IMR-90 (cell line): ENCODE data around the gene SS18L1. TPM values are rescaled to one million over a fixed set of nuclear protein-coding genes. Genes with fewer than 3 reads are reported as not detected.

Experiments
- ATAC-seq: fragments of 200-7000 bp; cut with Tn5 transposase; 2 replicates; pipeline ENCODE4 v1.9.1; 2020; ENCODE audit warnings: low read depth, mild to moderate bottlenecking, moderate library complexity
- BruUV-seq: library from RNA; stranded (reverse); fragments of 400-500 nt; replicated peaks from 2 replicates; lab custom pipeline; 2021; lab: Mats Ljungman, UMichigan
- CTCF ChIA-PET: fragments of 300-600 bp; formaldehyde crosslinking; extraction: SDS; loops from one replicate; lab custom pipeline; 2021; ENCODE audit warnings: antibody characterized with exemption; lab: Yijun Ruan, JAX
- POLR2A ChIA-PET: fragments of 300-600 bp; sonication (Branson Sonifier 250); formaldehyde crosslinking; loops from one replicate; lab custom pipeline; 2022; ENCODE audit warnings: antibody characterized with exemption; ENCODE audit not compliant: unreplicated experiment; lab: Charles Lee
- DNase-seq: peaks from one replicate; pipeline ENCODE4 v3.0.0; 2013
- H2AFZ ChIP-seq: replicated peaks from 2 replicates; pipeline ENCODE3; 2013; ENCODE audit warnings: low read length, mild to moderate bottlenecking; ENCODE audit not compliant: poor library complexity
- H2AK5ac ChIP-seq: 2 replicates; pipeline ENCODE4 v1.6.1; 2013; ENCODE audit warnings: low read depth, low read length, inconsistent platforms
- H2AK9ac ChIP-seq: replicated peaks from 2 replicates; pipeline ENCODE3; 2013; ENCODE audit warnings: mild to moderate bottlenecking, low read depth, low read length, moderate library complexity; ENCODE audit not compliant: poor library complexity
- H2BK120ac ChIP-seq: 2 replicates; pipeline ENCODE4 v1.6.1; 2013; ENCODE audit warnings: low read depth, low read length, inconsistent platforms
- H2BK15ac ChIP-seq: 3 replicates; pipeline ENCODE4 v1.6.1; 2013; ENCODE audit warnings: low read depth, low read length, inconsistent platforms
- H2BK20ac ChIP-seq: 2 replicates; pipeline ENCODE4 v1.6.1; 2013; ENCODE audit warnings: low read depth, mild to moderate bottlenecking, inconsistent platforms, low read length, moderate library complexity
- H2BK5ac ChIP-seq: 2 replicates; pipeline ENCODE4 v1.6.1; 2013; ENCODE audit warnings: mild to moderate bottlenecking, low read depth, low read length, inconsistent platforms; ENCODE audit not compliant: poor library complexity, severe bottlenecking
- H3K14ac ChIP-seq: replicated peaks from 2 replicates; pipeline ENCODE4 v1.6.1; 2013; ENCODE audit warnings: low read depth, low read length, inconsistent platforms
- H3K18ac ChIP-seq: 2 replicates; pipeline ENCODE4 v1.6.1; 2013; ENCODE audit warnings: low read depth, low read length, control low read depth
- H3K23ac ChIP-seq: 2 replicates; pipeline ENCODE4 v1.6.1; 2013; ENCODE audit warnings: low read depth, low read length, inconsistent platforms
- H3K27ac ChIP-seq: 2 replicates; pipeline ENCODE4 v1.5.1; 2013; ENCODE audit warnings: mild to moderate bottlenecking, control low read depth, low read length; ENCODE audit not compliant: insufficient read depth
- H3K27me3 ChIP-seq: 2 replicates; pipeline ENCODE4 v1.6.1; 2013; ENCODE audit warnings: low read length; ENCODE audit not compliant: control insufficient read depth, insufficient read depth
- H3K36me3 ChIP-seq: 2 replicates; pipeline ENCODE4 v1.6.1; 2013; ENCODE audit warnings: low read length, mixed read lengths; ENCODE audit not compliant: control insufficient read depth, insufficient read depth
- H3K4ac ChIP-seq: 2 replicates; pipeline ENCODE4 v1.6.1; 2013; ENCODE audit warnings: low read depth, low read length, inconsistent platforms
- H3K4me1 ChIP-seq: 2 replicates; pipeline ENCODE4 v1.6.1; 2013; ENCODE audit warnings: low read length, mixed read lengths; ENCODE audit not compliant: control insufficient read depth, insufficient read depth
- H3K4me2 ChIP-seq: 2 replicates; pipeline ENCODE4 v1.6.1; 2013; ENCODE audit warnings: low read depth, mild to moderate bottlenecking, control low read depth, low read length, moderate library complexity
- H3K4me3 ChIP-seq: 2 replicates; pipeline ENCODE4 v1.5.1; 2013; ENCODE audit warnings: low read depth, mild to moderate bottlenecking, control low read depth, low read length, moderate library complexity; ENCODE audit not compliant: insufficient read depth
- H3K56ac ChIP-seq: 2 replicates; pipeline ENCODE4 v1.6.1; 2013; ENCODE audit warnings: low read length, inconsistent platforms; ENCODE audit not compliant: insufficient read depth; ENCODE audit errors: extremely low read depth
- H3K79me1 ChIP-seq, 2 experiments: 2 replicates each; pipeline ENCODE4 v1.6.1; 2013; ENCODE audit warnings: low read length in 2 of 2, inconsistent platforms in 1 of 2, low read depth in 1 of 2
- H3K9ac ChIP-seq: 2 replicates; pipeline ENCODE4 v1.6.1; 2013; ENCODE audit warnings: low read depth, low read length, control low read depth
- H3K9me1 ChIP-seq: 2 replicates; pipeline ENCODE4 v1.6.1; 2013; ENCODE audit warnings: low read length, inconsistent platforms; ENCODE audit not compliant: insufficient read depth
- H3K9me3 ChIP-seq: 2 replicates; pipeline ENCODE4 v1.6.1; 2013; ENCODE audit warnings: low read length; ENCODE audit not compliant: control insufficient read depth, insufficient read depth
- H4K20me1 ChIP-seq: 2 replicates; pipeline ENCODE4 v1.6.1; 2013; ENCODE audit warnings: low read length, inconsistent platforms; ENCODE audit not compliant: insufficient read depth
- H4K5ac ChIP-seq: 2 replicates; pipeline ENCODE4 v1.6.1; 2013; ENCODE audit warnings: mild to moderate bottlenecking, low read depth, low read length, control low read depth
- H4K8ac ChIP-seq, 2 experiments: 2 replicates each; pipeline ENCODE4 v1.6.1; 2013; ENCODE audit warnings: low read depth in 2 of 2, low read length in 2 of 2, control low read depth in 1 of 2, inconsistent platforms in 1 of 2
- H4K91ac ChIP-seq: 2 replicates; pipeline ENCODE4 v1.6.1; 2013; ENCODE audit warnings: low read depth, low read length, inconsistent platforms; ENCODE audit not compliant: insufficient read depth
- BHLHE40 ChIP-seq: fragments of 150-350 bp; IDR thresholded peaks from 2 replicates; pipeline ENCODE4 v1.6.1; 2016; ENCODE audit warnings: mild to moderate bottlenecking, low read depth, low read length
- CTCF ChIP-seq: conservative IDR thresholded peaks from 2 replicates; pipeline ENCODE4 v1.5.1; 2012; ENCODE audit warnings: mild to moderate bottlenecking, low read depth, low read length, improper control_type of control experiment
- MAZ ChIP-seq: IDR thresholded peaks from 2 replicates; pipeline ENCODE4 v1.6.1; 2012; ENCODE audit warnings: low read depth, mild to moderate bottlenecking, low read length, improper control_type of control experiment, moderate library complexity, borderline replicate concordance
- MXI1 ChIP-seq: IDR thresholded peaks from 2 replicates; pipeline ENCODE4 v1.6.1; 2012; ENCODE audit warnings: low read depth, mild to moderate bottlenecking, low read length, moderate library complexity, borderline replicate concordance
- RAD21 ChIP-seq: IDR thresholded peaks from 2 replicates; pipeline ENCODE4 v1.6.1; 2012; ENCODE audit warnings: low read length, improper control_type of control experiment
- RCOR1 ChIP-seq: IDR thresholded peaks from 2 replicates; pipeline ENCODE4 v1.6.1; 2012; ENCODE audit warnings: mild to moderate bottlenecking, low read length, improper control_type of control experiment; ENCODE audit not compliant: insufficient replicate concordance
- SMC3 ChIP-seq: fragments of 150-350 bp; IDR thresholded peaks from 2 replicates; pipeline ENCODE4 v1.6.1; 2016; ENCODE audit warnings: low read depth, mild to moderate bottlenecking, antibody characterized with exemption, low read length, moderate library complexity
- USF2 ChIP-seq: fragments of 150-350 bp; IDR thresholded peaks from 2 replicates; pipeline ENCODE4 v1.6.1; 2017; ENCODE audit warnings: mild to moderate bottlenecking, antibody characterized with exemption, low read length, low read depth
- WGBS, 2 experiments: methylation state at CpG; one replicate each; pipeline versions ENCODE4 v1.1.5 to v1.1.7; 2013; ENCODE audit warnings: missing lambda C conversion rate in 2 of 2; ENCODE audit not compliant: insufficient read length in 1 of 2; ENCODE audit errors: extremely low coverage in 2 of 2; 5-methylcytosine and 5-hydroxymethylcytosine counted together
- dilution Hi-C: fragments of 300-500 bp; cut with HindIII; formaldehyde crosslinking; loops from one replicate; pipeline ENCODE4 v1.14.3; 2018; ENCODE audit warnings: low sequenced_read_pairs; ENCODE audit not compliant: unreplicated experiment
- in situ Hi-C: fragments of 300-500 bp; cut with MboI; formaldehyde crosslinking; loops from 3 replicates; pipeline ENCODE4 v1.14.3; 2019; ENCODE audit warnings: low sequenced_read_pairs, inconsistent platforms, mixed read lengths
- intact Hi-C: fragments of 100-400 bp; cut with micrococcal nuclease; formaldehyde crosslinking; loops from 2 replicates; pipeline ENCODE4 v1.10.0; 2022
- polyA plus RNA-seq, 3 experiments: library from polyadenylated mRNA; depleted of rRNA; stranded (reverse); fragments of >200 nt; gene quantifications; 2 replicates each; pipeline ENCODE4 v1.2.3, GENCODE V29; 2012; ENCODE audit warnings: low replicate concordance in 1 of 3
- total RNA-seq: library from RNA; depleted of rRNA; stranded (reverse); fragments of >200 nt; gene quantifications from 2 replicates; pipeline ENCODE4 v1.2.3, GENCODE V29; 2012

Gene SS18L1
- total and polyA plus RNA-seq, 2 of the 4 experiments (the other 2 are of a cell fraction) = 8.1 to 12.2 TPM

- Histone ChIP-seq H2BK15ac (no peak within 1 kb of the TSS), H4K91ac (peak within 1 kb of the TSS; percentile 85), H3K79me1 (peaks cover 24 to 39% of the 10 kb centered on the region in 2 experiments), H3K4me2 (peak within 1 kb of the TSS; percentile 93), H4K5ac (peak within 1 kb of the TSS; percentile 81), H2AFZ (peak within 1 kb of the TSS; percentile 97), H3K9me1 (peaks cover 15% of the 10 kb centered on the region), H2BK120ac (peak within 1 kb of the TSS; percentile 85), H3K27me3 (peaks cover 21% of the 10 kb centered on the region), H2BK5ac (peak within 1 kb of the TSS; percentile 77), H3K23ac (peak within 1 kb of the TSS; percentile 82), H4K20me1 (peaks cover 30% of the 10 kb centered on the region), H2AK9ac (peak within 1 kb of the TSS; percentile 95), H3K27ac (peak within 1 kb of the TSS; percentile 82), H4K8ac (peak within 1 kb of the TSS; percentile 43 to 84; a peak in 3 of 4 replicates), H3K4me3 (peak within 1 kb of the TSS; percentile 100), H3K14ac (peak within 1 kb of the TSS; percentile 78), H3K9ac (peak within 1 kb of the TSS; percentile 89), H2BK20ac (no peak within 1 kb of the TSS), H3K9me3 (peaks cover 1% of the 10 kb centered on the region; the same call in 1 of the 2 replicates), H3K4me1 (peaks cover 11% of the 10 kb centered on the region), H3K56ac (peak within 1 kb of the TSS; percentile 47; the same call in 1 of the 2 replicates), H3K18ac (peak within 1 kb of the TSS; percentile 4; the same call in 1 of the 2 replicates), H3K4ac (peak within 1 kb of the TSS; percentile 85), H3K36me3 (peaks cover 20% of the 10 kb centered on the region), H2AK5ac (peak within 1 kb of the TSS; percentile 29; the same call in 1 of the 2 replicates)
- in situ Hi-C loops (no loop called here), dilution Hi-C loops (no loop called here), intact Hi-C loops (loop anchor here (1.0 kb wide), 1 partner anchor 59 kb away; no protein-coding TSS in a partner anchor)
- ChIA-PET CTCF (no interaction called here), POLR2A (interaction anchor here (0.7 kb wide), 1 partner anchor 10 kb away, joined by 6 read pairs; no protein-coding TSS in a partner anchor)
- DNase-seq = peak; percentile 95
- BruUV-seq = no TSS peak
- ATAC-seq = peak; percentile 94
- WGBS, 2 experiments = 0% methylated on average over 6 of the region's 124 CpGs; no CpG with 5 or more reads in 1 of the 2 experiments
- TF ChIP-seq MAZ = peak; percentile 94; the same call in 1 of the 2 replicates
- TF ChIP-seq CTCF = 0 out of 2 replicates have a peak, but pooled peaks have one; percentile 1
- peak; percentile 99 for TF ChIP-seq BHLHE40
- TF ChIP-seq MXI1 = peak; percentile 65; the same call in 1 of the 2 replicates
- no peak for TF ChIP-seq RAD21
- peak; percentile 19; the same call in 1 of the 2 replicates for TF ChIP-seq USF2
- TF ChIP-seq SMC3 = no peak
- TF ChIP-seq RCOR1 = no peak
These were observed 21.6 kb upstream of the SS18L1 start, which contains the start of gene LSM14B for GRCh38 chr20:62121776-62122653. Gene LSM14B (plus strand): TSS chr20:62122475. CDS start chr20:62122667, 192 bp downstream.
